H9 (cell line): ENCODE data around the gene CLVS2. TPM values are rescaled to one million over a fixed set of nuclear protein-coding genes. Genes with fewer than 3 reads are reported as not detected.

Source experiments
- DNase-seq: peaks from one replicate; pipeline ENCODE4 v3.0.0-alpha.2; 2017
- H2AFZ ChIP-seq: one replicate; pipeline ENCODE4 v1.6.1; 2013; ENCODE audit warnings: mild to moderate bottlenecking, low read length, control low read depth, moderate library complexity
- H2AK5ac ChIP-seq: 2 replicates; pipeline ENCODE4 v1.6.1; 2013; ENCODE audit warnings: low read length, control low read depth, mixed read lengths; ENCODE audit not compliant: insufficient read length
- H2BK120ac ChIP-seq: one replicate; pipeline ENCODE4 v1.6.1; 2013; ENCODE audit warnings: low read depth, mild to moderate bottlenecking, low read length, control low read depth, inconsistent platforms; ENCODE audit not compliant: poor library complexity, severe bottlenecking
- H2BK12ac ChIP-seq: 2 replicates; pipeline ENCODE4 v1.6.1; 2013; ENCODE audit warnings: low read length, control low read depth, mixed read lengths, low read depth; ENCODE audit not compliant: insufficient read length
- H2BK15ac ChIP-seq: 2 replicates; pipeline ENCODE4 v1.6.1; 2013; ENCODE audit warnings: low read depth, low read length, control low read depth
- H2BK20ac ChIP-seq: one replicate; pipeline ENCODE4 v1.6.1; 2013; ENCODE audit warnings: low read depth, mild to moderate bottlenecking, low read length, control low read depth, inconsistent platforms; ENCODE audit not compliant: poor library complexity, severe bottlenecking
- H2BK5ac ChIP-seq: 2 replicates; pipeline ENCODE4 v1.6.1; 2013; ENCODE audit warnings: low read length, control low read depth, mixed read lengths; ENCODE audit not compliant: insufficient read length
- H3K14ac ChIP-seq: 2 replicates; pipeline ENCODE4 v1.6.1; 2013; ENCODE audit warnings: low read length, control low read depth; ENCODE audit not compliant: insufficient read depth
- H3K18ac ChIP-seq: 2 replicates; pipeline ENCODE4 v1.6.1; 2013; ENCODE audit warnings: low read depth, mild to moderate bottlenecking, mixed read lengths, low read length, control low read depth; ENCODE audit not compliant: insufficient read length
- H3K23ac ChIP-seq: 2 replicates; pipeline ENCODE4 v1.6.1; 2013; ENCODE audit warnings: low read length, control low read depth, mixed read lengths, low read depth; ENCODE audit not compliant: insufficient read length
- H3K23me2 ChIP-seq: 2 replicates; pipeline ENCODE4 v1.6.1; 2013; ENCODE audit warnings: low read depth, mild to moderate bottlenecking, mixed read lengths, low read length, control low read depth; ENCODE audit not compliant: insufficient read length, poor library complexity, severe bottlenecking
- H3K27ac ChIP-seq: 2 replicates; pipeline ENCODE4 v1.5.1; 2013; ENCODE audit warnings: low read length, control low read depth, mixed read lengths, low read depth; ENCODE audit not compliant: insufficient read length
- H3K27me3 ChIP-seq: 2 replicates; pipeline ENCODE4 v1.6.1; 2013; ENCODE audit warnings: low read length, control low read depth, inconsistent platforms; ENCODE audit not compliant: insufficient read depth
- H3K4ac ChIP-seq: 2 replicates; pipeline ENCODE4 v1.6.1; 2013; ENCODE audit warnings: low read depth, mild to moderate bottlenecking, control low read depth, inconsistent platforms, low read length, moderate library complexity
- H3K4me1 ChIP-seq: 2 replicates; pipeline ENCODE4 v1.6.1; 2013; ENCODE audit warnings: low read length, control low read depth, inconsistent platforms; ENCODE audit not compliant: insufficient read depth
- H3K4me2 ChIP-seq: 2 replicates; pipeline ENCODE4 v1.6.1; 2013; ENCODE audit warnings: low read length, control low read depth, mixed read lengths; ENCODE audit not compliant: insufficient read length, insufficient read depth
- H3K56ac ChIP-seq: 2 replicates; pipeline ENCODE4 v1.6.1; 2013; ENCODE audit warnings: low read depth, mild to moderate bottlenecking, mixed read lengths, low read length, control low read depth; ENCODE audit not compliant: insufficient read length
- H3K79me1 ChIP-seq: 2 replicates; pipeline ENCODE4 v1.6.1; 2013; ENCODE audit warnings: low read depth, mild to moderate bottlenecking, moderate library complexity, low read length, control low read depth, inconsistent platforms; ENCODE audit not compliant: insufficient read depth, poor library complexity, severe bottlenecking
- H3K79me2 ChIP-seq: 2 replicates; pipeline ENCODE4 v1.6.1; 2013; ENCODE audit warnings: low read length, control low read depth, inconsistent platforms; ENCODE audit not compliant: insufficient read depth
- H3K9ac ChIP-seq: 2 replicates; pipeline ENCODE4 v1.6.1; 2013; ENCODE audit warnings: low read length, control low read depth, mixed read lengths; ENCODE audit not compliant: insufficient read length; ENCODE audit errors: extremely low read depth
- H3K9me3 ChIP-seq: one replicate; pipeline ENCODE4 v1.6.1; 2013; ENCODE audit warnings: low read depth, low read length, inconsistent platforms; ENCODE audit not compliant: control insufficient read depth
- H3T11ph ChIP-seq: one replicate; pipeline ENCODE4 v1.6.1; 2013; ENCODE audit warnings: mild to moderate bottlenecking, low read length, control low read depth, inconsistent platforms
- H4K20me1 ChIP-seq: one replicate; pipeline ENCODE4 v1.6.1; 2013; ENCODE audit not compliant: control insufficient read depth, insufficient read length, insufficient read depth
- H4K5ac ChIP-seq: 2 replicates; pipeline ENCODE4 v1.6.1; 2013; ENCODE audit warnings: low read depth, mild to moderate bottlenecking, mixed read lengths, low read length, control low read depth; ENCODE audit not compliant: insufficient read length
- H4K8ac ChIP-seq: replicated peaks from 2 replicates; pipeline ENCODE4 v1.6.1; 2013; ENCODE audit warnings: low read length, control low read depth, mixed read lengths, low read depth; ENCODE audit not compliant: insufficient read length
- H4K91ac ChIP-seq: 2 replicates; pipeline ENCODE4 v1.6.1; 2013; ENCODE audit warnings: low read depth, mild to moderate bottlenecking, moderate library complexity, mixed read lengths, low read length, control low read depth; ENCODE audit not compliant: insufficient read length
- H3K27ac Mint-ChIP-seq, 3 experiments: 2 replicates in 2 of 3; 3 replicates in 1 of 3; pipeline ENCODE4 v1.8.0; 2020 to 2021; ENCODE audit warnings: mixed read lengths in 3 of 3, mild to moderate bottlenecking in 1 of 3, moderate library complexity in 1 of 3
- H3K27me3 Mint-ChIP-seq: 2 replicates; pipeline ENCODE4 v1.8.0; 2021; ENCODE audit warnings: low read depth, mild to moderate bottlenecking, moderate library complexity, mixed read lengths
- H3K36me3 Mint-ChIP-seq, 3 experiments: 2 replicates in 2 of 3; 3 replicates in 1 of 3; pipeline ENCODE4 v1.8.0; 2020 to 2021; ENCODE audit warnings: low read depth in 3 of 3, mixed read lengths in 3 of 3; ENCODE audit not compliant: insufficient read depth in 1 of 3
- H3K4me1 Mint-ChIP-seq, 2 experiments: 2 replicates each; pipeline ENCODE4 v1.8.0; 2020; ENCODE audit warnings: mixed read lengths in 2 of 2
- H3K4me3 Mint-ChIP-seq, 2 experiments: 2 replicates in 1 of 2; 3 replicates in 1 of 2; pipeline ENCODE4 v1.8.0; 2020 to 2021; ENCODE audit warnings: mild to moderate bottlenecking in 2 of 2, mixed read lengths in 2 of 2, moderate library complexity in 1 of 2
- H3K9me3 Mint-ChIP-seq, 2 experiments: 2 replicates in 1 of 2; 3 replicates in 1 of 2; pipeline ENCODE4 v1.8.0; 2020; ENCODE audit warnings: mild to moderate bottlenecking in 2 of 2, mixed read lengths in 2 of 2, moderate library complexity in 1 of 2
- CTCF ChIP-seq: fragments of 200-600 bp; sonication (generic); conservative IDR thresholded peaks from 3 replicates; pipeline ENCODE4 v1.8.0; 2021; ENCODE audit warnings: antibody characterized with exemption, mild to moderate bottlenecking
- WGBS: extraction: QIAGEN DNeasy Blood & Tissue Kit; methylation state at CpG from one replicate; pipeline ENCODE4 v1.1.7; 2013; ENCODE audit warnings: missing lambda C conversion rate, low lambda C conversion rate, mixed read lengths; ENCODE audit not compliant: insufficient read length; ENCODE audit errors: extremely low coverage; 5-methylcytosine and 5-hydroxymethylcytosine counted together
- total RNA-seq: library from RNA; stranded (reverse); gene quantifications from 2 replicates; pipeline ENCODE4 v1.2.1, GENCODE V29; 2021

Gene CLVS2
- total RNA-seq, 1 experiment from 2014 or later: 0.26 TPM

DNA sequence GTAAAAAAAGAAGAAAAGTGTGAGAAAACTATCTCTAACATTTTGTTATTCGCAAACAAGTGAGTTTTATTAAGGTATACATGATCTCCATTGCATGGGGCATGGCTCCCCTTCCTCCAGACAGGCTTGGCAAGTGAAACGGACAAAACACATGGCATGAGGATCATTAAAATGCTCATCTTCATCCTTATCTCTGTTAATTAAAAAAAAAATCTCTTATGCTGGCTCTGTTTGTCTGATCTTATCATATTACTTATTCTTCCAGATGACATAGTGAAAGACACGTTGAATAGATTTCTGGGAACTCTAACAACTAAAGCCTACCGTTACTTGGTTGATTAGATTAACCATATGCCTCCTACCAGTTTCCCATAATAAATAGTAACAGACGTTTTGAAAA, 89.4 kb downstream of the CLVS2 start:
- H3K18ac ChIP-seq: no peak overlapping the region
- Mint-ChIP-seq H3K36me3 (no peaks in the 10 kb centered on the region), H3K9me3 (no peaks in the 10 kb centered on the region; a peak in 3 of 5 replicates), H3K4me3 (no peak overlapping the region), H3K27me3 (peaks cover 11% of the 10 kb centered on the region; the same call in 1 of the 2 replicates), H3K27ac (no peak overlapping the region), H3K4me1 (no peaks in the 10 kb centered on the region)
- WGBS: 100% methylated on average over 1 of the region's 5 CpGs
- no peaks in the 10 kb centered on the region for H3K79me2 ChIP-seq
- DNase-seq: no peak
- TF ChIP-seq CTCF: no peak
- no peak overlapping the region for H3K14ac ChIP-seq
- H3K56ac ChIP-seq: no peak overlapping the region
- H3K79me1 ChIP-seq: no peaks in the 10 kb centered on the region
- H4K8ac ChIP-seq: no peak overlapping the region
- H3K4me1 ChIP-seq: no peaks in the 10 kb centered on the region
- no peak overlapping the region for H2BK120ac ChIP-seq
- no peak overlapping the region for H2AK5ac ChIP-seq
- H3K27ac ChIP-seq: no peak overlapping the region
- no peak overlapping the region for H3K4ac ChIP-seq
- no peak overlapping the region for H4K91ac ChIP-seq
- H2BK12ac ChIP-seq: no peak overlapping the region
- H3K23me2 ChIP-seq: no peaks in the 10 kb centered on the region
- no peak overlapping the region for H3K4me2 ChIP-seq
- no peaks in the 10 kb centered on the region for H3K9me3 ChIP-seq
- H4K20me1 ChIP-seq: no peaks in the 10 kb centered on the region
- H2AFZ ChIP-seq: no peak overlapping the region
- no peak overlapping the region for H2BK20ac ChIP-seq
- no peak overlapping the region for H2BK15ac ChIP-seq
- H3K23ac ChIP-seq: no peak overlapping the region
- H2BK5ac ChIP-seq: no peak overlapping the region
- no peak overlapping the region for H4K5ac ChIP-seq
- H3K9ac ChIP-seq: no peak overlapping the region
- H3K27me3 ChIP-seq: no peaks in the 10 kb centered on the region
- no peak overlapping the region for H3T11ph ChIP-seq
